DMS53 (cell line): ENCODE data around the gene DPY19L2.

Source experiments
- DNase-seq: peaks from one replicate; lab custom pipeline; 2025; lab: John Stamatoyannopoulos, UW

The DPY19L2 gene

GRCh38 chr12:63525831-63526230 lies 142.5 kb downstream of the DPY19L2 start:
- DNase-seq = no peak

- DNase-seq = no peak
These were observed 146.6 kb downstream of the DPY19L2 start for GRCh38 chr12:63521706-63522105.
